HG03521 (cell line): ENCODE data around the gene EVA1C.
"Not testable (repeated sequence)": the region's sequence is repeated elsewhere in the genome, so short reads cannot be mapped to it uniquely, and the experiment has no call there.

Experiments used
- ATAC-seq: cut with Tn5 transposase; IDR thresholded peaks from one replicate; pipeline ENCODE4 v1.9.1; 2021; ENCODE audit warnings: mild to moderate bottlenecking, moderate library complexity; ENCODE audit not compliant: unreplicated experiment

EVA1C gene

DNA sequence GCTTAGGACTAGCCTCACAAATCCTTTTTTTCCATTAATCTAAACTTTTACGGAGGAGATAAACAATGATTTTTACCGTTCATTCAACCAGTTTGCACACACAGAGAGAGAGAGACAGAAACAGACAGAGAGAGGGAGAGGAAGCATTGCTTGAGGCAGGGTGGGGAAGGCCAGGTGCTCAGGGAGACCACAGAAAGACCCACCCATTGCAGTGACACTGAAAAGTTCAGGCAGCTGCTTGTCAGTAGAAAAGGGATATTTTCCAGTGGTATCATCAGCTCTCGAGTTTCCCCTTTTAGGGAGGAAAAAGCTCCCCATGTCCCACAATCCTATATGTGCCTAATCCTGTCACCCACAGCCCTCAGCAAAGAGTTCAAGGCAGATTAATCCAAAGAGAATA is 145.6 kb downstream of the EVA1C start:
- no peak for ATAC-seq

DNA sequence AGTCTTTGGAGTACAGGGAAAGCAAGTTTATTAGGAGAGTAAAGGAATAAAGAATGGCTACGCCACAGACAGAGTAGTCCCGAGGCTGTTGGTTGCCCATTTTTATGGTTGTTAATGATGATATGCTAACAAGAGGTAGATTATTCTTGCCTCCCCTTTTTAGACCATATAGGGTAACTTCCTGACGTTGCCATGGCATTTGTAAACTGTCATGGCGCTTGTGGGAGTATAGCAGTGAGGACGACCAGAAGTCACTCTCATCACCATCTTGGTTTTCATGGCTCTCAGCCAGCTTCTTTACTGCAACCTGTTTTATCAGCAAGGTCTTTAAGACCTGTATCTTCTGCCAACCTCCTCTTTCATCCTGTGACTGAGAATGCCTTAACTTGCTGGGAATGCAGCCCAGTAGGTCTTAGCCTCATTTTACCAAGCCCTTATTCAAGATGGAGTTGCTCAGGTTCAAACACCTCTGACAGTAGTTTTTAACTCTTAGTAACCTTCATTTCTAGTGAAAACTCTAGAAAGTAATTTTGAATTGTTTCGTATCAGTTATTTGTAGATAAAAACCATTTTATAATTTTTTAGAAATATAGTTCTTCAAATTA is 146.6 kb downstream of the EVA1C start:
- no peak for ATAC-seq

DNA sequence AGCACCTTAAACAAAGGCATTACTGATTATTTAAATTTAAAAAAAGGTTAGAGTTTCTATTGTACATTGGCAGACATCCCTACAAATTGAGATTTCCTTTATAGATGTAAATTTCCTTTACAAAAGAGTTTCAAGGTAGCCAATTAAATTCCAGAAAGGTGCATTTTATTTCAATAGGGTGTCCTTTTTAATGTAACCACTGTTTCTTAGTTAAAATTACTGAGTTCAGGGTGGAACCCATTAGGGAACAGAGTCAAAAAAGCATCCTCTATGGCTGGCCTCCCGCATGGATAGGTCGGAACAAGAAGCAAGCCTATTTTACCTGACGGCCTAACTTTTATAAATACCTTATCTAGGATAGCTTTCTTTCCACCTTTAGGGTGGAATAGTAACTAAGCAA is 148.4 kb downstream of the EVA1C start:
- ATAC-seq: no peak

DNA sequence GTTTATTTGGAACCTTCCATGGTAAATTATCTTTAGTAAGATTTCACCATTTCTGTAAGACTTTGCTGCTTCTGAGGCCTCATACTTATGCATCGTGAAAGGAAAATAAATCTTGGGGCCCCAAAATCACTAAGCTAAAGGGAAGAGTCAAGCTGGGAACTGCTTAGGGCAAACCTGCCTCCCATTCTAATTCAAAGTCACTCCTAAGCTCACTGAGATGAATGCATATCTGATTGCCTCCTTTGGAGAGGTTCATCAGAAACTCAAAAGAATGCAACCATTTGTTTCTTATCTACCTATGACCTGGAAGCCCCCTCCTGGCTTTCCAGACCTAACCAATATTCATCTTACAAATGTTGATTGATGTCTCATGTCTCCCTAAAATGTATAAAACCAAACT is 149.0 kb downstream of the EVA1C start:
- not testable (repeated sequence) for ATAC-seq

DNA sequence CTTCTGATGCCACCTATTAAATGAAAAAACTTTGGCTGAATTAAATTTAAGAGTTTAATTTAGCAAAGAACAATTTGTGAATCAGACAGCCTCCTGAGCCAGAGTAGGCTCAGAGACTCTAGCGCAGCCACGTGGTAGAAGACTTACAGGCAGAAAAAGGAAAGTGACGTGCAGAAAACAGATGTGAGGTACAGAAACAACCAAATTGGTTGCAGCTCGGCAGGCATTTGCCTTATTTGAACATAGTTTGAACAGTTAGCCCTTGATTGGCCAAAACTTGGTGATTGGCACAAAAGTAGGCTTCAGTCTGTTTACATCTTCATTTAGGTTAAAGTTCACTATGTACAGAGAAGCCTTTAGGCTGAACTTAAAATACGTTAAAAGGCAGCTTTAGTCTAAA is 149.9 kb downstream of the EVA1C start:
- no peak for ATAC-seq

DNA sequence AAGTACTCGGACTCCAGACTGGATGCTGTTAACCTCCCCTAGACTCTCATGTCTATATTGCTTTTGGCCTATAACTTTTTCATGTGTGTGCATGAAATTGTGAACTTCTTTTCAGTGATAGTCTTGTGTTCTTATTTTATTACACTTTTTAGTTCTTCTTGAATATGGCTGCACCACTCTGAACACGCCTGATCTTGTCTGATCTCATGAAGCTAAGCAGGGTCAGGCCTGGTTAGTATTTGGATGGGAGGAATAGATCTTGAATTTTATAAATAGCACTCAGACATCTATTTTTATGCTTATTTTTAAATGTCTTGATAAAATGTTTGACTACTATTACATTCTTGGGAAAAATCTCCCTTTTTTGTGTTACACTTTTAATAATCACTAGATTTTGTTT is 150.4 kb downstream of the EVA1C start:
- no peak for ATAC-seq
